B cell (primary cell): ENCODE measurements around the gene TJP3. TPM values are rescaled to one million over a fixed set of nuclear protein-coding genes. Genes with fewer than 3 reads are reported as not detected.

Experiments
- ATAC-seq: fragments of 200-7000 bp; cut with Tn5 transposase; one replicate; pipeline ENCODE4 v1.10.0; 2021; ENCODE audit warnings: low read depth, mild to moderate bottlenecking, moderate number of reproducible peaks, moderate library complexity
- CTCF ChIA-PET: fragments of 350-600 bp; sonication (Branson Sonifier 250); formaldehyde crosslinking; loops from one replicate; lab custom pipeline; 2021; ENCODE audit warnings: antibody characterized with exemption, inconsistent platforms; lab: Charles Lee
- POLR2A ChIA-PET: fragments of 350-600 bp; sonication (Branson Sonifier 250); formaldehyde crosslinking; loops from one replicate; lab custom pipeline; 2021; ENCODE audit warnings: antibody characterized with exemption; lab: Charles Lee
- DNase-seq: peaks from one replicate; pipeline ENCODE4 v3.0.0; 2013
- H2AFZ ChIP-seq: 2 replicates; pipeline ENCODE4 v1.6.1; 2012; ENCODE audit warnings: mild to moderate bottlenecking, low read depth, low read length; ENCODE audit not compliant: insufficient read depth, poor library complexity, severe bottlenecking
- H3K27ac ChIP-seq, 2 donors: 1 replicate in 1 of 2; 2 replicates in 1 of 2; pipeline ENCODE4 v1.5.1; 2012 to 2013; ENCODE audit warnings: low read length in 2 of 2, mild to moderate bottlenecking in 2 of 2, moderate library complexity in 1 of 2
- H3K27me3 ChIP-seq, 4 experiments: fragments of 200-600 bp in 1 of 4; sonication (generic) in 1 of 4; replicated peaks in 1 of 4; 1 replicate in 2 of 4; 2 replicates in 2 of 4; pipeline versions ENCODE4 v1.6.1 to v1.7.0; 2013 to 2016; ENCODE audit warnings: low read length in 3 of 4, mild to moderate bottlenecking in 2 of 4, mixed read lengths in 1 of 4, moderate library complexity in 1 of 4; ENCODE audit not compliant: insufficient read depth in 4 of 4, control insufficient read depth in 3 of 4; ENCODE audit errors: control extremely low read depth in 1 of 4
- H3K36me3 ChIP-seq, 2 experiments: replicated peaks in 1 of 2; 1 replicate in 1 of 2; 2 replicates in 1 of 2; pipeline versions ENCODE4 v1.6.1 to v1.7.1; 2013; ENCODE audit warnings: low read length in 1 of 2; ENCODE audit not compliant: insufficient read depth in 2 of 2, control insufficient read depth in 1 of 2; ENCODE audit errors: control extremely low read depth in 1 of 2, extremely low read depth in 1 of 2
- H3K4me1 ChIP-seq, 2 donors: fragments of 200-600 bp in 1 of 2; sonication (generic) in 1 of 2; 1 replicate in 1 of 2; 2 replicates in 1 of 2; pipeline versions ENCODE4 v1.5.1 to v1.6.1; 2013 to 2017; ENCODE audit warnings: low read length in 2 of 2; ENCODE audit not compliant: control insufficient read depth in 2 of 2, insufficient read depth in 2 of 2
- H3K4me2 ChIP-seq: replicated peaks from 2 replicates; pipeline ENCODE3; 2012; ENCODE audit warnings: mild to moderate bottlenecking, low read depth, low read length; ENCODE audit not compliant: poor library complexity, severe bottlenecking
- H3K4me3 ChIP-seq, 5 experiments: fragments of 200-600 bp in 1 of 5; sonication (generic) in 1 of 5; 1 replicate in 3 of 5; 2 replicates in 2 of 5; pipeline versions ENCODE4 v1.5.1 to v1.7.0; 2011 to 2016; ENCODE audit warnings: low read length in 4 of 5, mild to moderate bottlenecking in 4 of 5, low read depth in 2 of 5, control low read depth in 1 of 5, moderate library complexity in 1 of 5; ENCODE audit not compliant: insufficient read depth in 1 of 5; ENCODE audit errors: control extremely low read depth in 1 of 5, extremely low read depth in 1 of 5
- H3K79me2 ChIP-seq: fragments of 200-600 bp; sonication (generic); one replicate; pipeline ENCODE4 v1.6.0; 2016; ENCODE audit warnings: low read length; ENCODE audit not compliant: control insufficient read depth, insufficient read depth
- H3K9ac ChIP-seq: fragments of 200-600 bp; sonication (generic); 2 replicates; pipeline ENCODE4 v1.6.1; 2017; ENCODE audit warnings: mild to moderate bottlenecking, low read length, moderate library complexity
- H3K9me3 ChIP-seq, 3 donors: one replicate each; pipeline versions ENCODE4 v1.6.1 to v1.7.1; 2013; ENCODE audit warnings: low read length in 2 of 3; ENCODE audit not compliant: control insufficient read depth in 2 of 3, insufficient read depth in 1 of 3; ENCODE audit errors: control extremely low read depth in 1 of 3
- H4K20me1 ChIP-seq: 2 replicates; pipeline ENCODE4 v1.6.0; 2012; ENCODE audit warnings: mild to moderate bottlenecking, low read length; ENCODE audit not compliant: insufficient read depth, control insufficient read depth, poor library complexity, severe bottlenecking
- H3K27ac Mint-ChIP-seq: one replicate; pipeline ENCODE4 v1.8.0; 2021; ENCODE audit warnings: mixed read lengths
- H3K27me3 Mint-ChIP-seq: one replicate; pipeline ENCODE4 v1.8.0; 2021; ENCODE audit warnings: mixed read lengths
- H3K4me1 Mint-ChIP-seq: one replicate; pipeline ENCODE4 v1.8.0; 2021; ENCODE audit warnings: mixed read lengths
- H3K4me3 Mint-ChIP-seq: one replicate; pipeline ENCODE4 v1.8.0; 2021; ENCODE audit warnings: mixed read lengths
- H3K9me3 Mint-ChIP-seq: one replicate; pipeline ENCODE4 v1.8.0; 2022; ENCODE audit warnings: mixed read lengths; ENCODE audit not compliant: insufficient read depth
- EZH2 ChIP-seq: IDR thresholded peaks from 2 replicates; pipeline ENCODE4 v1.6.1; 2012; ENCODE audit warnings: borderline replicate concordance, low read depth, mild to moderate bottlenecking, moderate library complexity, low read length; ENCODE audit not compliant: insufficient read depth, poor library complexity, severe bottlenecking
- WGBS: methylation state at CpG from one replicate; pipeline ENCODE4 v1.1.5; 2013; ENCODE audit warnings: missing lambda C conversion rate; ENCODE audit not compliant: insufficient coverage; 5-methylcytosine and 5-hydroxymethylcytosine counted together
- intact Hi-C: fragments of 100-400 bp; cut with micrococcal nuclease; formaldehyde crosslinking; loops from one replicate; pipeline ENCODE4 v1.10.0; 2022
- polyA plus RNA-seq: library from polyadenylated mRNA; depleted of rRNA; stranded (reverse); fragments of >200 nt; gene quantifications from 2 replicates; pipeline ENCODE4 v1.2.3, GENCODE V29; 2012
- total RNA-seq, 2 donors: library from RNA; stranded (reverse); fragments of 120-200 nt in 1 of 2; gene quantifications; 1 replicate in 1 of 2; 2 replicates in 1 of 2; pipeline versions ENCODE4 v1.2.3 to v1.2.4, GENCODE V29; 2013 to 2022
- TF ChIP-seq, protein P1 (sequence below): fragments of 200-600 bp; IDR thresholded peaks from one replicate; pipeline ENCODE4 v1.8.0; 2022; ENCODE audit warnings: antibody characterized with exemption, mild to moderate bottlenecking

TJP3 gene
- total and polyA plus RNA-seq, 2 donors (not counting 1 experiment from before 2014, with no cell fraction given), result 2.1 to 2.9 TPM

DNA sequence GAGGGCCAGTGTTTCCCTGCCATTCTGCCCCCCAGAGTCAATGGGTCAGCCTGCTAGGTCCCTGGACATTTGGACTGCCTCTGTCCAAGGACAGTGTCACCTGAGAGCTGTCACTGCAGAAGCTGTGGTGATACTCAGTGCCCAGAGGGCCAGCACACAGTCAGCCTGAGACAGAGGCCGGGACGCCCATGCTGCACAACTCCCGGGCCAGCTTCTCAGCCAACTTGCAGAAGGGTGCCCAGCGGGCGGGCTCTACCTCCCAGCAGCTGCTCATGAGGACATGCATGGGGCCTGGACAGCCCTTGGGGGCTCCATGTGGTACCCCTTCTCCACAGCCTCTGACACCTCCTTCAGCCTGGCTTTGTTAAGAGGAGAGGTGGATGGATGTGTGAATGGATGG is 67.6 kb downstream of the TJP3 start:
- Histone ChIP-seq H3K9me3 (peaks cover 0 to 8% (median 2%) of the 10 kb centered on the region in 3 donors), H4K20me1 (no peaks in the 10 kb centered on the region), H3K27me3 (no peaks in the 10 kb centered on the region), H2AFZ (no peak overlapping the region), H3K4me1 (no peaks in the 10 kb centered on the region), H3K4me2 (no peak overlapping the region), H3K9ac (no peak overlapping the region), H3K4me3 (no peak overlapping the region), H3K36me3 (no peaks in the 10 kb centered on the region), H3K79me2 (no peaks in the 10 kb centered on the region), H3K27ac (no peak overlapping the region)
- ChIA-PET CTCF (no interaction called here), POLR2A (no interaction called here)
- Mint-ChIP-seq H3K4me1 (no peaks in the 10 kb centered on the region), H3K27me3 (no peaks in the 10 kb centered on the region), H3K9me3 (peaks cover under 1% of the 10 kb centered on the region), H3K27ac (no peak overlapping the region), H3K4me3 (no peak overlapping the region)
- DNase-seq (no peak), ATAC-seq (no peak)
- intact Hi-C loops, result no loop called here
- 95% methylated on average over 5 of the region's 5 CpGs for WGBS
- TF ChIP-seq, protein P1, sequence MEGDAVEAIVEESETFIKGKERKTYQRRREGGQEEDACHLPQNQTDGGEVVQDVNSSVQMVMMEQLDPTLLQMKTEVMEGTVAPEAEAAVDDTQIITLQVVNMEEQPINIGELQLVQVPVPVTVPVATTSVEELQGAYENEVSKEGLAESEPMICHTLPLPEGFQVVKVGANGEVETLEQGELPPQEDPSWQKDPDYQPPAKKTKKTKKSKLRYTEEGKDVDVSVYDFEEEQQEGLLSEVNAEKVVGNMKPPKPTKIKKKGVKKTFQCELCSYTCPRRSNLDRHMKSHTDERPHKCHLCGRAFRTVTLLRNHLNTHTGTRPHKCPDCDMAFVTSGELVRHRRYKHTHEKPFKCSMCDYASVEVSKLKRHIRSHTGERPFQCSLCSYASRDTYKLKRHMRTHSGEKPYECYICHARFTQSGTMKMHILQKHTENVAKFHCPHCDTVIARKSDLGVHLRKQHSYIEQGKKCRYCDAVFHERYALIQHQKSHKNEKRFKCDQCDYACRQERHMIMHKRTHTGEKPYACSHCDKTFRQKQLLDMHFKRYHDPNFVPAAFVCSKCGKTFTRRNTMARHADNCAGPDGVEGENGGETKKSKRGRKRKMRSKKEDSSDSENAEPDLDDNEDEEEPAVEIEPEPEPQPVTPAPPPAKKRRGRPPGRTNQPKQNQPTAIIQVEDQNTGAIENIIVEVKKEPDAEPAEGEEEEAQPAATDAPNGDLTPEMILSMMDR, result no peak
- TF ChIP-seq EZH2, result no peak

- Histone ChIP-seq H3K4me3 (no peak overlapping the region), H3K4me1 (no peaks in the 10 kb centered on the region), H2AFZ (no peak overlapping the region), H3K4me2 (no peak overlapping the region), H3K27me3 (no peaks in the 10 kb centered on the region), H3K27ac (no peak overlapping the region), H3K9ac (no peak overlapping the region), H3K79me2 (no peaks in the 10 kb centered on the region), H3K36me3 (no peaks in the 10 kb centered on the region), H4K20me1 (no peaks in the 10 kb centered on the region), H3K9me3 (peaks cover 0 to 16% (median 10%) of the 10 kb centered on the region in 3 donors)
- ATAC-seq (no peak), DNase-seq (no peak)
- 91% methylated on average over 1 of the region's 1 CpG for WGBS
- TF ChIP-seq EZH2, result no peak
- TF ChIP-seq, protein P1, result no peak
- Mint-ChIP-seq H3K4me3 (no peak overlapping the region), H3K9me3 (peaks cover 7% of the 10 kb centered on the region), H3K27me3 (no peaks in the 10 kb centered on the region), H3K27ac (no peak overlapping the region), H3K4me1 (no peaks in the 10 kb centered on the region)
- intact Hi-C loops, result no loop called here
- POLR2A ChIA-PET, result no interaction called here
- CTCF ChIA-PET, result no interaction called here
Measured at GRCh38 chr19:3776479-3777040, 68.4 kb downstream of the TJP3 start.
